Measurements from ENCODE around the gene RAB9A. TPM values are rescaled to one million over a fixed set of nuclear protein-coding genes. Genes with fewer than 3 reads are reported as not detected.

The RAB9A gene
- total RNA-seq, 4 donors from 2014 or later = 20.3 to 43.6 (median 32.0) TPM

DNA sequence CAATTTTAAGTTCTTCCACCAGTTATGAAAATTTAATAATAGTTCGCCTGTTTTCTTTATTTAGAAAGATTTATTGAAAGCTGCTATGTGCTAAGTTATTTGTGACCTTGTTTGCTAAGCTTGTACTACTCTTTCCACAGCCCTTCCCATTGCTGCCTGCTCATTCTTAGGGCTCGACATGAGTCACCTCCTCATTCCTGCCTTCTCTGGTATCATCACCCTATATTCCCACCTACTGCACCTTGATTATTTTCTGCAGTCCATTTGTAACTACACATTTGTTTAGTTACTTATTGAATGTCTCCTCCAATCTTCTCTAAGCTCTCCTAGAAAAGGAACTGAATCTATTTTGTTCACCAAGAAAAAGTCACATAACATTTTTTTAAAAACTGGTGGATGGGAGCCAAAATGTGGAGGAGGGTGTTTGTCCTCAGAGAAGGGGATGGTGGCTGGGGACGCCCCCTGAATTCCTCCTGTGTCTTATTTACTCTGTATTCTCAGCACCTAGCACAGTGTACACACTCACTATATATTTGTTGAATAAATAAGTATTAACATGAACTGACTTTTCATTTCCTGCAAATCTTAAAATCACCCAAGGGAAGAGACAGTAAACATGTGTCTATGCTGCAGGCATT is 3.7 kb upstream of the RAB9A start:
- no peaks in the 10 kb centered on the region for H3K36me3 ChIP-seq
- WGBS = 43% methylated on average over 3 of the region's 3 CpGs
- DNase-seq (ENCODE audit: low spot score in 2 of 2) = no peak
- H3K4me1 ChIP-seq = peaks cover 5% of the 10 kb centered on the region
- H3K4me3 ChIP-seq = no peak overlapping the region
- H3K27ac ChIP-seq = no peak overlapping the region
- H3K27me3 ChIP-seq = no peaks in the 10 kb centered on the region
- H3K9me3 ChIP-seq = no peaks in the 10 kb centered on the region
- TF ChIP-seq CTCF (IDR thresholded peaks at IDR 0.05) = no peak
- no peak for TF ChIP-seq POLR2AphosphoS5 (IDR thresholded peaks at IDR 0.05)
- no peak for TF ChIP-seq POLR2A (IDR thresholded peaks at IDR 0.05)
- no peak for TF ChIP-seq EP300 (IDR thresholded peaks at IDR 0.05)

DNA sequence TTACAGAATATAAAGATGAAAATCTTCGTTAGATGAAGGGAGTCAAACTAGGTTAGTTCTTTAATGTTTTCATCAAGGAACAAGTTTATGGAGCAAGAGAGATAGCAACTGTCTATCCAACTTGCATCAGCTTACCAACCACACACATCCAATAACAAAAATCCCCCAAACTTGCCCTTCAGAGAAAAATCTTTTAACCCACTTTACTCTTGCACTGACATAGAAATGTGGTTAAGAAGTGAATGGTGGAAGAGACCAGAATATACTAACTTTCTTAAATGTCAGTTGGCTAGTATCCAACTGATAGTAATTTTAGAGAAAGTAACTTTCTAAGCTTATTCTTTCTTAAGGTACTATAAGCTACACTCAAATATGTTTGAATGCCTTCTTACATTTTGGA is 1.7 kb upstream of the RAB9A start:
- no peaks in the 10 kb centered on the region for H3K36me3 ChIP-seq
- H3K27ac ChIP-seq = no peak overlapping the region
- DNase-seq (ENCODE audit: low spot score in 2 of 2) = no peak
- H3K4me3 ChIP-seq = no peak overlapping the region
- H3K9me3 ChIP-seq = no peaks in the 10 kb centered on the region
- TF ChIP-seq POLR2A (IDR thresholded peaks at IDR 0.05) (no peak), CTCF (IDR thresholded peaks at IDR 0.05) (no peak), POLR2AphosphoS5 (IDR thresholded peaks at IDR 0.05) (no peak), EP300 (IDR thresholded peaks at IDR 0.05) (no peak)
- WGBS = 78% methylated on average over 1 of the region's 1 CpG
- no peaks in the 10 kb centered on the region for H3K27me3 ChIP-seq
- H3K4me1 ChIP-seq = peaks cover 15% of the 10 kb centered on the region

DNA sequence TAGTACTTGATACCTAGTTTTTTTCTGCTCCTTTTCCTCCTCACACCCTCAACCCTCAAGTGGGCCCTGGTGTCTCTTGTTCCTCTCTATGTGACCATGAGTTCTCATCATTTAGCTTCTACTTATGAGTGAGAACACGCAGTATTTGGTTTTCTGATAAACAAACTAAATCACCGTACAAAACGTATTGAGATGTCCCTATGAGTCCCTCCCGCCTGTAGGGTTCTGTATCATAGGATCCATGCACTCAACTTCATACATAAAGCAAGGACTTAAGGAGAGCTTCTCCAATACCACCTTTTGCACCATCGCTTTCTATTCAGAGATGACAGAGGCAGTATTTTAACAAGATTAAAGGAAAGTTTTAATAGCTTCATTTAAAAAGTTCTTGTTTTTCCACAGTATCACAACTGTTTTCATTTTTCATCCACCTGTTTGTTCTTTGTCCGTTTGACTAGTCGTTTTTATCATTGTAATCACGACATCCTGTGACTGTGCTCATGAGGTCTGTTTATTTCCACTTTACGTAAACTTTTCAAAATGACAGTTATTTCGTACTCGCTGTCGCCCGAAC is 457 bp upstream of the RAB9A start:
- Histone ChIP-seq H3K9me3 (no peaks in the 10 kb centered on the region), H3K36me3 (no peaks in the 10 kb centered on the region), H3K4me1 (peaks cover 21% of the 10 kb centered on the region), H3K27me3 (no peaks in the 10 kb centered on the region), H3K27ac (peak overlapping the region; percentile 97), H3K4me3 (peak overlapping the region; percentile 68)
- WGBS = 12% methylated on average over 13 of the region's 13 CpGs
- TF ChIP-seq POLR2AphosphoS5 (IDR thresholded peaks at IDR 0.05) (no peak), CTCF (IDR thresholded peaks at IDR 0.05) (no peak), EP300 (IDR thresholded peaks at IDR 0.05) (no peak), POLR2A (IDR thresholded peaks at IDR 0.05) (no peak)
- DNase-seq (ENCODE audit: low spot score in 2 of 2) = no peak

GRCh38 chrX:13689741-13690211 is 848 bp downstream of the RAB9A start:
- H3K4me1 ChIP-seq = peaks cover 33% of the 10 kb centered on the region
- H3K36me3 ChIP-seq = no peaks in the 10 kb centered on the region
- TF ChIP-seq CTCF (IDR thresholded peaks at IDR 0.05) (no peak), POLR2AphosphoS5 (IDR thresholded peaks at IDR 0.05) (no peak), POLR2A (IDR thresholded peaks at IDR 0.05) (no peak), EP300 (IDR thresholded peaks at IDR 0.05) (no peak)
- 6% methylated on average over 16 of the region's 16 CpGs for WGBS
- peak overlapping the region; percentile 97 for H3K27ac ChIP-seq
- peak overlapping the region; percentile 68 for H3K4me3 ChIP-seq
- DNase-seq (ENCODE audit: low spot score in 2 of 2) = no peak
- H3K27me3 ChIP-seq = no peaks in the 10 kb centered on the region
- no peaks in the 10 kb centered on the region for H3K9me3 ChIP-seq

DNA sequence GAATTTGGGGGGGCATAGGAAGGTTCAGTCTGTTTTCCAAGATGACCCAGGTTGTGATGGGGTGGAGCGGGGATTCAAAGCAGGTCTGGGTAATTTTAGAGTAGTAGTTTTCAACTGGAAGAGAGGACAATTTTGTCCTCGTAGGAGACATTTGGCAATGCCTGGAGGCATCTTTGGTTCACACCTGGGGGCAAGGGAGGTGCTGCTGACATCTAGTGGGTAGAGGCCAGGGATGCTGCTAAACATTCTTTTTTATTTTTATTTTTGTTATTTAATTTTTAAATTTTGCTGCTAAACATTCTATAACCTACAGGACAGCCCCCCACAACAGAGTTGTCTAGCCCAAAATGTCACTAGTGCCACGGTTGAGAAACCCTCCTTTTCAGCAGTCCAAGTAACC is 1.9 kb downstream of the RAB9A start:
- no peak for DNase-seq (ENCODE audit: low spot score in 2 of 2)
- 69% methylated on average over 3 of the region's 3 CpGs for WGBS
- Histone ChIP-seq H3K4me3 (peak overlapping the region; percentile 68), H3K36me3 (no peaks in the 10 kb centered on the region), H3K9me3 (no peaks in the 10 kb centered on the region), H3K4me1 (peaks cover 36% of the 10 kb centered on the region), H3K27ac (peak overlapping the region; percentile 97), H3K27me3 (no peaks in the 10 kb centered on the region)
- TF ChIP-seq EP300 (IDR thresholded peaks at IDR 0.05) (no peak), CTCF (IDR thresholded peaks at IDR 0.05) (no peak), POLR2AphosphoS5 (IDR thresholded peaks at IDR 0.05) (no peak), POLR2A (IDR thresholded peaks at IDR 0.05) (no peak)
